ENCODE measurements around the gene SCEL. TPM values are rescaled to one million over a fixed set of nuclear protein-coding genes. Genes with fewer than 3 reads are reported as not detected.
A peak's percentile ranks its signal among the peaks of the same experiment; 100 is the strongest.

Gene SCEL
- total RNA-seq, 1 donor from 2014 or later = 60.8 TPM

DNA sequence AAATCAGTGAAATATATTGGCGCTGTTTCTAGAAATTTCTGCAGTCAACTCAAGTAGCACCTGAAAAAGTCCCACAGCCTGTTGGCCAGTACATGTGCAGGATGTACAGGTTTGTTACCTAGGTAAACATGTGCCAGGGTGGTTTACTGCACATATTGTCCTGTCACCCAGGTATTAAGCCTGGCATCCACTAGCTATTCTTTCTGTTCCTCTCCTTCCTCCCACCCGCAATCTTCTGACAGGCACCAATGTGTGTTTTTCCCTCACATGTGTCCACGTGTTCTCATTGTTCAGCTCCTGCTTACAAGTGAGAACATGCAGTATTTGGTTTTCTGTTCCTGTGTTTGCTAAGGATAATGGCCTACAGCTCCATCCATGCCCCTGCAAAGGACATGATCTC is 13.1 kb upstream of the SCEL start:
- Histone ChIP-seq H3K27me3 (ENCODE audit: control insufficient read depth, insufficient read depth, low read length) (no peaks in the 10 kb centered on the region), H3K36me3 (ENCODE audit: control insufficient read depth, insufficient read depth, low read length) (no peaks in the 10 kb centered on the region), H3K4me3 (ENCODE audit: low read depth, low read length) (no peak overlapping the region)
- DNase-seq (ENCODE audit: low read depth) (peak; percentile 68), FAIRE-seq (peak; percentile 58)
- TF ChIP-seq, protein P1, sequence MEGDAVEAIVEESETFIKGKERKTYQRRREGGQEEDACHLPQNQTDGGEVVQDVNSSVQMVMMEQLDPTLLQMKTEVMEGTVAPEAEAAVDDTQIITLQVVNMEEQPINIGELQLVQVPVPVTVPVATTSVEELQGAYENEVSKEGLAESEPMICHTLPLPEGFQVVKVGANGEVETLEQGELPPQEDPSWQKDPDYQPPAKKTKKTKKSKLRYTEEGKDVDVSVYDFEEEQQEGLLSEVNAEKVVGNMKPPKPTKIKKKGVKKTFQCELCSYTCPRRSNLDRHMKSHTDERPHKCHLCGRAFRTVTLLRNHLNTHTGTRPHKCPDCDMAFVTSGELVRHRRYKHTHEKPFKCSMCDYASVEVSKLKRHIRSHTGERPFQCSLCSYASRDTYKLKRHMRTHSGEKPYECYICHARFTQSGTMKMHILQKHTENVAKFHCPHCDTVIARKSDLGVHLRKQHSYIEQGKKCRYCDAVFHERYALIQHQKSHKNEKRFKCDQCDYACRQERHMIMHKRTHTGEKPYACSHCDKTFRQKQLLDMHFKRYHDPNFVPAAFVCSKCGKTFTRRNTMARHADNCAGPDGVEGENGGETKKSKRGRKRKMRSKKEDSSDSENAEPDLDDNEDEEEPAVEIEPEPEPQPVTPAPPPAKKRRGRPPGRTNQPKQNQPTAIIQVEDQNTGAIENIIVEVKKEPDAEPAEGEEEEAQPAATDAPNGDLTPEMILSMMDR (IDR thresholded peaks at IDR 0.05; ENCODE audit: insufficient read depth, low read length, severe bottlenecking) = no peak

DNA sequence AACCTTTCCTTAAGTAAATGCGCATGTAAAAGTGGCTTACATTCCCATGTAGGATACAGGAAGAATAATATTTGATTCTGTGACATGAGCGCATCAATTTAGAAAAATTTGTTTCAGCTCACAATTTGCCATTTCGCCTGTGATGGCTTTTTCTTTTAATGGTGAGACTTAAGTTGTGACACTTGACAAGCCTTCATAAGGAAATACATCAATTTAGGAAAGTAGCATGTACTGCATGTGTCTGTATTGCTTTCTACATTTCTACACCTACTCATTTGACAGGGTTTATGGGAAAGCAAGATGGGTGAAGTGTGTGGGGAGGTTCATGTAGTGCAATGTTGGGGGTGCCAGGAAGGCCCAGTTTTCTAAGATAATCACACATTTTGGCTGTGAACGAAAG is 12.1 kb upstream of the SCEL start:
- TF ChIP-seq, protein P1 (IDR thresholded peaks at IDR 0.05; ENCODE audit: insufficient read depth, low read length, severe bottlenecking) = no peak
- H3K4me3 ChIP-seq (ENCODE audit: low read depth, low read length) = no peak overlapping the region
- DNase-seq (ENCODE audit: low read depth) (no peak), FAIRE-seq (no peak)
- no peaks in the 10 kb centered on the region for H3K36me3 ChIP-seq (ENCODE audit: control insufficient read depth, insufficient read depth, low read length)
- H3K27me3 ChIP-seq (ENCODE audit: control insufficient read depth, insufficient read depth, low read length) = no peaks in the 10 kb centered on the region

DNA sequence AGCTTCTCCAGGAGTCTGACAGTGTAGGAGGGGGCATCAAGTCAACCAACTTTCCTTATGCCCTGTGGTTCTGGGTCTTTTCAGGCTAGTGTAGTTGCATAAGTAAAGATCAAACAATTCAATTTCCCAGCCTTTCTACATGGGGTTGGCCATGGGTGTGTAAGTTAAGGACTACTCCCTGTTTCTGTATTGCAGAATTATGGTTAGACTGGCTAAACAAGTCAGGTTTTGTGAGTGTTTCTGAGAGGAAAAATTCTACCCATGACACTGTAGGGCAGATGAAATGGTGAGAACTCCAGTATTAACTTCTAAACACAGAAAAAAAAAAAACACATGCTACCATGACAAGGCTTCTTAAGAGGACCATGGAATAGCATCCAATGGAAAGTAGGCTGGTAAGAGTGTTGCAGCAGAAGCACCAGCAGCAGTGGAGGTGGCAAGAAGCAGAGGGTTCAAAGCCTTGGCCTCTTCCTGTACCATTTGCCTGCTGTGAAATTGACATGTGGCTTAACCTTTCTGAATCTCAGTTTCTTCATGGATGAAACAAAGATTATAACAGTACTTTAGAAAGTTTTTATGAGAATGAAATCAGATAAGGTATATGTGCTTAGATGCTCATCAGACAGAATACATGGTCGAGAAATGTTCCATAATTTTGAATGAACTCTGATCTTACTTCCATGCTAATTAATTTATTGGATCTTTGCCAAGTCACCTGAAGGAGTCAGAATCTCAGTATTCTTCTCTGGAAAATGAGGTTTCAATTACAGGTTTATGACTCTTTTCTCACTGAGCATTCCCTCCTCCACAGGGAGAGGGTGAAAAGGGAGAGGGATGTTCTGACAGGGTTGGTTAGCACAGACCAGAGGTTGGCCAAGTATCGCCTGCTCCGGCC is 11.4 kb upstream of the SCEL start:
- Histone ChIP-seq H3K4me3 (ENCODE audit: low read depth, low read length) (no peak overlapping the region), H3K27me3 (ENCODE audit: control insufficient read depth, insufficient read depth, low read length) (no peaks in the 10 kb centered on the region), H3K36me3 (ENCODE audit: control insufficient read depth, insufficient read depth, low read length) (no peaks in the 10 kb centered on the region)
- DNase-seq (ENCODE audit: low read depth) (peak; percentile 59), FAIRE-seq (no peak)
- TF ChIP-seq, protein P1 (IDR thresholded peaks at IDR 0.05; ENCODE audit: insufficient read depth, low read length, severe bottlenecking) = no peak

DNA sequence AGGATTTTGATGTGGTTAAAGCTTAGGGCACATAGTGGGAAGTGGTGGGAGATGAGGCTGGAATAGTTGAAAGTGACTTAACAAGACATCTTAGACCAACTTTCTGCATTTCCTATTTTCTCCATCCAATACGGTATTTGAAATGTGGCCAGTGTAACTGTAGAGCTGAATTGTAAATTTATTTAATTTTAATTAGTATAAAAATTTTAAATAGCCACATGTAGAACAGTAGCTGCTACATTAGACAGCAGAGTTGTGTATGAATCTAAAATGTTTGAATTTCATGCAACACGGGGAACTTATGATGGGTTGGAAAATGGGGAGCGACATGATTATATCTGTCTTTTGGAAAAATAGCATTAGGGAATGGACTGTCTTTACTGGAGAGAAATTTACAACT is 7.1 kb upstream of the SCEL start:
- no peak for DNase-seq (ENCODE audit: low read depth)
- TF ChIP-seq, protein P1 (IDR thresholded peaks at IDR 0.05; ENCODE audit: insufficient read depth, low read length, severe bottlenecking) = no peak
- no peak for FAIRE-seq
- Histone ChIP-seq H3K36me3 (ENCODE audit: control insufficient read depth, insufficient read depth, low read length) (no peaks in the 10 kb centered on the region), H3K27me3 (ENCODE audit: control insufficient read depth, insufficient read depth, low read length) (no peaks in the 10 kb centered on the region), H3K4me3 (ENCODE audit: low read depth, low read length) (no peak overlapping the region)

DNA sequence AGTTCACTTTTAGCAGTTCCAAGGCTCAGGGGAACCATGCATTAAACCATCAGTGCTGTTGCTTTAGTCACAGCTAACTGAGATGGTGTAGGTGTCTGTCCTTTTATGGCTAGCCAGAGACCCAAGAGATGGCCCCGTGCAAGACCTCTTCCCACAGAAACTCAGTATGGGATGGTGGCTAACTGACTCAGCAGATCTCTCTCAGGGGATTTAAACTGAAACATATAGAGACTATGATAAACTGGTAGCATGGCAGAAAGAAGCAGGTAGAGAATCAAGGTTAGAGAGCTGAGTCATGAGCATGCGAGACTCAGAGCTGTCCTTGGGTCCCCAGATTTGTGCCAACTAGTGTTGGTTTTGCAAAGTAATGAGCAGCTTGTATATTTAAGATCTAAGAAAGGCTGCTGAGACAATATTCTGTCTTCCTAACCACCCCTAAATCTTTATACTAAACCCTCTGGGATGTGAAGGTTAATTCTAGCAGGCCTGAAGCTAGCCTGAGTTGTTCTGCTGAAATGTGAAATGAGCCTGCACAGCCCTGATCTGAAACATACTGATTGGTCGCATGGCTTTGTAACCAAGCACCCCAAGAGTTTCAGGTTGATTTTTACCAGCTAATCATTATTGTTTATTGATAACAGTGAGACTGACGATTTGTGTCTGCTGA is 6.5 kb upstream of the SCEL start:
- no peak for DNase-seq (ENCODE audit: low read depth)
- no peak for FAIRE-seq
- Histone ChIP-seq H3K4me3 (ENCODE audit: low read depth, low read length) (no peak overlapping the region), H3K27me3 (ENCODE audit: control insufficient read depth, insufficient read depth, low read length) (no peaks in the 10 kb centered on the region), H3K36me3 (ENCODE audit: control insufficient read depth, insufficient read depth, low read length) (no peaks in the 10 kb centered on the region)
- TF ChIP-seq, protein P1 (IDR thresholded peaks at IDR 0.05; ENCODE audit: insufficient read depth, low read length, severe bottlenecking) = no peak
